CD4-positive, alpha-beta T cell (primary cell): ENCODE data around the gene CCBE1. TPM values are rescaled to one million over a fixed set of nuclear protein-coding genes. Genes with fewer than 3 reads are reported as not detected.

Experiments used
- ATAC-seq: fragments of 200-7000 bp; cut with Tn5 transposase; one replicate; pipeline ENCODE4 v1.10.0; 2022; ENCODE audit warnings: mild to moderate bottlenecking; ENCODE audit not compliant: poor library complexity
- CTCF ChIA-PET: fragments of 350-600 bp; sonication (Branson Sonifier 250); formaldehyde crosslinking; loops from one replicate; lab custom pipeline; 2021; ENCODE audit warnings: antibody characterized with exemption, inconsistent platforms; lab: Charles Lee
- POLR2A ChIA-PET: fragments of 350-600 bp; sonication (Branson Sonifier 250); formaldehyde crosslinking; loops from one replicate; lab custom pipeline; 2021; ENCODE audit warnings: antibody characterized with exemption, inconsistent platforms; lab: Charles Lee
- DNase-seq, 14 experiments: peaks; one replicate each; pipeline ENCODE4 v3.0.0-alpha.2; 2013 to 2020; ENCODE audit warnings: mixed read lengths in 2 of 14
- H3K27ac ChIP-seq, 2 donors: one replicate each; pipeline versions ENCODE4 v1.5.1 to v1.7.0; 2013; ENCODE audit warnings: low read length in 2 of 2, low read depth in 1 of 2, mild to moderate bottlenecking in 1 of 2
- H3K27me3 ChIP-seq, 2 experiments: 1 replicate in 1 of 2; 2 replicates in 1 of 2; pipeline versions ENCODE4 v1.6.1 to v1.7.0; 2013; ENCODE audit warnings: low read length in 2 of 2, control low read depth in 1 of 2, mild to moderate bottlenecking in 1 of 2, moderate library complexity in 1 of 2; ENCODE audit not compliant: insufficient read depth in 2 of 2, control insufficient read depth in 1 of 2
- H3K36me3 ChIP-seq: one replicate; pipeline ENCODE4 v1.6.1; 2013; ENCODE audit warnings: low read length, control low read depth; ENCODE audit not compliant: insufficient read depth
- H3K4me1 ChIP-seq: one replicate; pipeline ENCODE4 v1.6.1; 2013; ENCODE audit warnings: low read length, control low read depth; ENCODE audit not compliant: insufficient read depth
- H3K4me3 ChIP-seq: one replicate; pipeline ENCODE4 v1.5.1; 2013; ENCODE audit warnings: mild to moderate bottlenecking, low read length, moderate library complexity
- H3K9me3 ChIP-seq, 2 experiments: 1 replicate in 1 of 2; 2 replicates in 1 of 2; pipeline versions ENCODE4 v1.6.1 to v1.7.0; 2013; ENCODE audit warnings: low read length in 2 of 2, mild to moderate bottlenecking in 2 of 2, control low read depth in 1 of 2, moderate library complexity in 1 of 2; ENCODE audit not compliant: control insufficient read depth in 1 of 2, insufficient read depth in 1 of 2
- H3K27ac Mint-ChIP-seq: one replicate; pipeline ENCODE4 v1.8.0; 2020; ENCODE audit warnings: mixed read lengths
- H3K27me3 Mint-ChIP-seq: one replicate; pipeline ENCODE4 v1.8.0; 2021; ENCODE audit warnings: mixed read lengths
- H3K36me3 Mint-ChIP-seq: one replicate; pipeline ENCODE4 v1.8.0; 2021; ENCODE audit warnings: low read depth, mixed read lengths
- H3K4me1 Mint-ChIP-seq: one replicate; pipeline ENCODE4 v1.8.0; 2021; ENCODE audit warnings: low read depth, mixed read lengths
- H3K4me3 Mint-ChIP-seq: one replicate; pipeline ENCODE4 v1.8.0; 2020; ENCODE audit warnings: mild to moderate bottlenecking, mixed read lengths
- H3K9me3 Mint-ChIP-seq: one replicate; pipeline ENCODE4 v1.8.0; 2020; ENCODE audit warnings: mixed read lengths
- CTCF ChIP-seq: fragments of 200-600 bp; IDR thresholded peaks from one replicate; pipeline ENCODE4 v1.8.0; 2022; ENCODE audit warnings: antibody characterized with exemption, mild to moderate bottlenecking
- intact Hi-C, 2 experiments: fragments of 100-400 bp; cut with DNase I in 1 of 2; cut with micrococcal nuclease in 1 of 2; formaldehyde crosslinking; loops; one replicate each; pipeline versions ENCODE4 v1.15.1 to v1.9.0; 2023 to 2025; cut with DNase I, micrococcal nuclease
- total RNA-seq, 174 experiments: library from RNA in 2 of 174; stranded (reverse) in 2 of 174; gene quantifications; one replicate each; pipeline ENCODE4 v1.2.3 and lab custom pipeline; 2021 to 2026

The CCBE1 gene
- total RNA-seq, 2 experiments from 2014 or later: not detected

- no peak for TF ChIP-seq CTCF
- ChIA-PET POLR2A (interaction anchor here (0.7 kb wide), 1 partner anchor 13 kb away, joined by 4 read pairs; no protein-coding TSS in a partner anchor), CTCF (interaction anchor here (0.9 to 1.1 kb wide), 2 partner anchors 10 to 13 kb away, joined by 3 read pairs; no protein-coding TSS in a partner anchor)
- Mint-ChIP-seq H3K36me3 (no peaks in the 10 kb centered on the region), H3K9me3 (no peaks in the 10 kb centered on the region), H3K27me3 (peaks cover 19% of the 10 kb centered on the region), H3K4me3 (no peak overlapping the region), H3K4me1 (no peaks in the 10 kb centered on the region), H3K27ac (no peak overlapping the region)
- H3K4me3 ChIP-seq: no peak overlapping the region
- no peaks in the 10 kb centered on the region for H3K9me3 ChIP-seq
- H3K27ac ChIP-seq: no peak overlapping the region
- intact Hi-C loops: no loop called here
- no peak for ATAC-seq
- H3K4me1 ChIP-seq: no peaks in the 10 kb centered on the region
- no peak for DNase-seq
- H3K36me3 ChIP-seq: no peaks in the 10 kb centered on the region
- no peaks in the 10 kb centered on the region for H3K27me3 ChIP-seq
Observed at GRCh38 chr18:59388817-59389216, 308.4 kb downstream of the CCBE1 start.

GRCh38 chr18:59387687-59388565 is 309.3 kb downstream of the CCBE1 start:
- Mint-ChIP-seq H3K9me3 (no peaks in the 10 kb centered on the region), H3K4me3 (no peak overlapping the region), H3K36me3 (no peaks in the 10 kb centered on the region), H3K27me3 (peaks cover 14% of the 10 kb centered on the region), H3K4me1 (no peaks in the 10 kb centered on the region), H3K27ac (no peak overlapping the region)
- Histone ChIP-seq H3K4me3 (no peak overlapping the region), H3K9me3 (no peaks in the 10 kb centered on the region), H3K36me3 (no peaks in the 10 kb centered on the region), H3K27ac (no peak overlapping the region), H3K27me3 (no peaks in the 10 kb centered on the region), H3K4me1 (no peaks in the 10 kb centered on the region)
- intact Hi-C loops: no loop called here
- ChIA-PET CTCF (interaction anchor here (0.9 kb wide), 1 partner anchor 14 kb away, joined by 3 read pairs; no protein-coding TSS in a partner anchor), POLR2A (no interaction called here)
- ATAC-seq (no peak), DNase-seq (no peak)
- TF ChIP-seq CTCF: no peak

- no peak for TF ChIP-seq CTCF
- ATAC-seq (no peak), DNase-seq (no peak)
- H3K4me1 Mint-ChIP-seq: no peaks in the 10 kb centered on the region
- no peak overlapping the region for H3K27ac ChIP-seq
- H3K4me3 ChIP-seq: no peak overlapping the region
- H3K36me3 ChIP-seq: no peaks in the 10 kb centered on the region
- intact Hi-C loops: no loop called here
- H3K27me3 Mint-ChIP-seq: peaks cover 6% of the 10 kb centered on the region
- H3K4me3 Mint-ChIP-seq: no peak overlapping the region
- no peak overlapping the region for H3K27ac Mint-ChIP-seq
- H3K36me3 Mint-ChIP-seq: no peaks in the 10 kb centered on the region
- ChIA-PET CTCF (no interaction called here), POLR2A (no interaction called here)
- no peaks in the 10 kb centered on the region for H3K9me3 ChIP-seq
- no peaks in the 10 kb centered on the region for H3K4me1 ChIP-seq
- H3K27me3 ChIP-seq: no peaks in the 10 kb centered on the region
- no peaks in the 10 kb centered on the region for H3K9me3 Mint-ChIP-seq
Observed at GRCh38 chr18:59386909-59387686, 310.1 kb downstream of the CCBE1 start.
